Pancreas (tissue), 10 donors: ENCODE results near the gene VAPB. TPM values are rescaled to one million over a fixed set of nuclear protein-coding genes. Genes with fewer than 3 reads are reported as not detected.

Experiments used
- ATAC-seq, 4 donors: fragments of 200-7000 bp; cut with Tn5 transposase; one replicate each; pipeline versions ENCODE4 v1.8.0 to v1.9.1; 2020; ENCODE audit warnings: mild to moderate bottlenecking in 4 of 4, moderate library complexity in 4 of 4
- DNase-seq, 6 donors: peaks; one replicate each; pipeline ENCODE4 v3.0.0-alpha.2; 2020
- FAIRE-seq: peaks from 2 replicates; lab custom pipeline; 2012; peaks lifted over from hg19 to GRCh38; lab: Jason Lieb, UNC
- H3K27ac ChIP-seq, 4 donors: fragments of 200-600 bp; sonication (generic); 1 replicate in 3 of 4; 2 replicates in 1 of 4; pipeline versions ENCODE4 v1.5.0 to v1.8.0; 2020
- H3K27me3 ChIP-seq, 4 donors: fragments of 200-600 bp; one replicate each; pipeline ENCODE4 v1.8.0; 2021
- H3K36me3 ChIP-seq, 3 donors: fragments of 200-600 bp; sonication (generic) in 1 of 3; one replicate each; pipeline versions ENCODE4 v1.5.0 to v1.8.0; 2020 to 2021
- H3K4me1 ChIP-seq, 3 donors: fragments of 200-600 bp; one replicate each; pipeline ENCODE4 v1.8.0; 2021
- H3K4me3 ChIP-seq, 4 donors: fragments of 200-600 bp; sonication (generic) in 2 of 4; one replicate each; pipeline versions ENCODE4 v1.5.0 to v1.8.0; 2020 to 2021
- H3K9me3 ChIP-seq, 4 donors: fragments of 200-600 bp; one replicate each; pipeline ENCODE4 v1.8.0; 2021
- CTCF ChIP-seq, 4 donors: fragments of 200-600 bp; sonication (generic) in 3 of 4; IDR thresholded peaks; one replicate each; pipeline versions ENCODE4 v1.5.0 to v1.8.0; 2021; ENCODE audit warnings: antibody characterized with exemption in 4 of 4
- WGBS, 2 donors: extraction: QIAGEN DNeasy Blood & Tissue Kit; methylation state at CpG; one replicate each; pipeline ENCODE4 v1.1.7; 2013; 5-methylcytosine and 5-hydroxymethylcytosine counted together
- intact Hi-C, 3 donors: fragments of 100-400 bp; cut with DNase I; formaldehyde crosslinking; loops; one replicate each; pipeline versions ENCODE4 v1.11.1 to v1.14.2; 2022
- polyA plus RNA-seq, 2 donors: library from polyadenylated mRNA; stranded (reverse); fragments of 200-250 nt; gene quantifications; one replicate each; pipeline ENCODE4 v1.2.3, GENCODE V29; 2013
- total RNA-seq, 6 donors: library from RNA; stranded (reverse); fragmentation: NEBNext Ultra II Directional in 4 of 6; extraction: Animal tissue kit (Norgen Biotek cat#: 25700) in 4 of 6; gene quantifications; one replicate each; pipeline versions ENCODE4 v1.2.1 to v1.2.4, GENCODE V29; 2021 to 2023
- donor health status: healthy with polysubstance abuse.
- donor health status: DM: no; HTN: no; CAD: no; lungs with moderate emphysema.
- donor health status: DM: no; HTN: no; CAD: no.
- donor health status: control.
- donor health status: control.
- donor health status: Bipolar disorder and iron deficiency.
- donor health status: DM: yes; HTN: yes; CAD: no.
- donor health status: DM: no; HTN: no; CAD: no.
- donor health status: DM: no; HTN: no; CAD: no.
- donor health status: DM: yes; HTN: yes; CAD: no.

The VAPB gene
- total and polyA plus RNA-seq, 8 donors, result 9.6 to 30.3 (median 20.6) TPM

- no peak for DNase-seq
- no peaks in the 10 kb centered on the region for H3K27me3 ChIP-seq
- no peak overlapping the region for H3K4me3 ChIP-seq
- ATAC-seq, result no peak
- no peak for TF ChIP-seq CTCF (IDR thresholded peaks at IDR 0.05)
- H3K4me1 ChIP-seq, result peaks cover 0 to 3% (median 0%) of the 10 kb centered on the region in 3 donors
- H3K36me3 ChIP-seq, result no peaks in the 10 kb centered on the region
- FAIRE-seq, result no peak
- H3K27ac ChIP-seq, result no peak overlapping the region
- intact Hi-C loops, result loop anchor here in 1 of 3 donors (10.0 kb wide), 1 partner anchor 197 kb away; no protein-coding TSS in a partner anchor
- H3K9me3 ChIP-seq, result no peaks in the 10 kb centered on the region
Measured at GRCh38 chr20:58441723-58442122, 52.7 kb downstream of the VAPB start.

- Histone ChIP-seq H3K36me3 (no peaks in the 10 kb centered on the region), H3K9me3 (no peaks in the 10 kb centered on the region), H3K4me1 (no peaks in the 10 kb centered on the region), H3K4me3 (no peak overlapping the region), H3K27me3 (no peaks in the 10 kb centered on the region), H3K27ac (no peak overlapping the region)
- DNase-seq (no peak), FAIRE-seq (no peak), ATAC-seq (no peak)
- intact Hi-C loops, result loop anchor here in 2 of 3 donors (5.0 to 10.0 kb wide), 2 partner anchors 200 to 208 kb away; no protein-coding TSS in a partner anchor
- TF ChIP-seq CTCF (IDR thresholded peaks at IDR 0.05), result no peak
- 92 to 93% methylated on average over 5 of the region's 5 CpGs for WGBS, 2 donors
Measured at GRCh38 chr20:58444746-58445255, 55.8 kb downstream of the VAPB start.

- Histone ChIP-seq H3K36me3 (no peaks in the 10 kb centered on the region), H3K27ac (no peak overlapping the region), H3K4me3 (no peak overlapping the region), H3K27me3 (no peaks in the 10 kb centered on the region), H3K9me3 (no peaks in the 10 kb centered on the region), H3K4me1 (no peaks in the 10 kb centered on the region)
- 70 to 72% methylated on average over 6 of the region's 6 CpGs for WGBS, 2 donors
- ATAC-seq (no peak), FAIRE-seq (no peak), DNase-seq (no peak)
- TF ChIP-seq CTCF (IDR thresholded peaks at IDR 0.05), result no peak
- intact Hi-C loops, result loop anchor here in 2 of 3 donors (5.0 to 10.0 kb wide), 2 partner anchors 202 to 209 kb away; no protein-coding TSS in a partner anchor
Measured at GRCh38 chr20:58446264-58446959, 57.4 kb downstream of the VAPB start.

- no peak overlapping the region for H3K27ac ChIP-seq
- no peaks in the 10 kb centered on the region for H3K9me3 ChIP-seq
- peak in 2 of 4 donors; percentile 18 to 31 for ATAC-seq
- FAIRE-seq, result no peak
- H3K4me1 ChIP-seq, result no peaks in the 10 kb centered on the region
- intact Hi-C loops, result loop anchor here in 2 of 3 donors (5.0 to 10.0 kb wide), 2 partner anchors 202 to 210 kb away; no protein-coding TSS in a partner anchor
- no peaks in the 10 kb centered on the region for H3K36me3 ChIP-seq
- no peak for TF ChIP-seq CTCF (IDR thresholded peaks at IDR 0.05)
- 68 to 81% methylated on average over 7 of the region's 7 CpGs for WGBS, 2 donors
- no peak overlapping the region for H3K4me3 ChIP-seq
- H3K27me3 ChIP-seq, result no peaks in the 10 kb centered on the region
- DNase-seq, result no peak
Measured at GRCh38 chr20:58446960-58447265, 57.9 kb downstream of the VAPB start.
